Measurements from ENCODE around the gene GOLGA1. TPM values are rescaled to one million over a fixed set of nuclear protein-coding genes. Genes with fewer than 3 reads are reported as not detected.

Gene GOLGA1
- total and polyA plus RNA-seq, 9 of the 15 experiments (the other 6 are each of a cell fraction or from before 2014, with no cell fraction given) = 2.9 to 15.9 (median 8.5) TPM

DNA sequence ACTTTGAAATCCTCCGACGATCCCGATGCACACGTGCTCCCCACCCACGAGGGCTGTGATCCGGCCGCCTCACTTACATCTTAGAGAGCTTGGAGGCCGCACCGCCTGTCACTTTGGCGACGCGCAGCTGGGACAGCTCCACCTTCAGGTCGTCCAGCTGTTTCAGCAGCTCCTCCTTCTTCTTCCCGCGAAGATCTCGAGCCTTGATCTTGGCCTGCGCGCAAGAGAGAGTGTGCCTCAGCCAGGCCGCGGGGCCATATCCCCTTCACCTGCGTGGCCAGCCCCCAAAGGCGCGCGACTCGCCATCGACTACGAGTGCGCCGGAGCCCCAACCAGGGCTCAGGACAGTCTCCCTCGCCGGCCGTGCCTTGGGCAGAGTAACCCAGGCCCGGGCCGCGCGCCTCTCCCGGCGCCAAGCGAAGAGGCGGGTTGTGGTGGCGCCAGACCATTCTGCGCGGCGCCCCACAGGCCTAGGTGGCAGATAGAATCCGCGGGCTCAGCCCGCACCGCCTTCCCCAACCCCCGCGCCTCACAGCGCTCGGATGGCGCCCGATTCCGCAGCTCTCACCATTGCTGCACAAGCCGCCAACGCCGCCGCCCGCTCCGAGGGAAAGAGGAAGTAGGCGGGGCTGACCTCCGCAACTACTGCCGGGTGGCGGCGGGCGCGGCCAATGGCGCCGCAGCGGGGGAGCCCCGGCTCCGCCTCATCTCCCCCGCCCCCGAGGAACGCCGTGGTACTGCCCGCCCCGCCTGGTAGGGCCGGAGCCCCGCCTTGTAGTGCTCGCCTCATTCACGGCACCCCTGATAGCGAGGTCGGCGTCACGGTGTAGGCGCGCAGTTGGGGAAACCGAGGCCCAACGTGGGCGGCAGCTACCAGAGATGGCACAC, 79.3 kb downstream of the GOLGA1 start, which contains the start of the genes ARPC5L and RPL35 (continued):
- no peak for TF ChIP-seq BRF2 (IDR thresholded peaks at IDR 0.05; ENCODE audit: borderline replicate concordance, insufficient read depth, insufficient read length)
- TF ChIP-seq, protein P1, sequence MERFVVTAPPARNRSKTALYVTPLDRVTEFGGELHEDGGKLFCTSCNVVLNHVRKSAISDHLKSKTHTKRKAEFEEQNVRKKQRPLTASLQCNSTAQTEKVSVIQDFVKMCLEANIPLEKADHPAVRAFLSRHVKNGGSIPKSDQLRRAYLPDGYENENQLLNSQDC (CRISPR knock-in tag; IDR thresholded peaks at IDR 0.05) = peak; percentile 77; the same call in 1 of the 2 replicates
- no peak for TF ChIP-seq CBX8 (IDR thresholded peaks at IDR 0.05; ENCODE audit: borderline replicate concordance, extremely low read depth, low read depth, low read length, poor library complexity, severe bottlenecking)
- TF ChIP-seq CREB5 (CRISPR knock-in tag; IDR thresholded peaks at IDR 0.05) = no peak
- no peak for TF ChIP-seq UBTF (IDR thresholded peaks at IDR 0.05; ENCODE audit: borderline replicate concordance in 1 of 2, low read depth in 2 of 2, low read length in 2 of 2)
- TF ChIP-seq ZNF24 (IDR thresholded peaks at IDR 0.05) = peak; percentile 97
- no peak; a peak in 1 of 4 replicates for TF ChIP-seq SRF (CRISPR knock-in tag; IDR thresholded peaks at IDR 0.05)
- TF ChIP-seq FOXA1 (IDR thresholded peaks at IDR 0.05; ENCODE audit: borderline replicate concordance) = no peak
- peak; percentile 85 for TF ChIP-seq SPI1 (IDR thresholded peaks at IDR 0.05; ENCODE audit: borderline replicate concordance, low read depth, low read length)
- no peak for TF ChIP-seq RUNX1 (IDR thresholded peaks at IDR 0.05; ENCODE audit: low read depth)
- no peak for TF ChIP-seq ZNF764 (CRISPR knock-in tag; IDR thresholded peaks at IDR 0.05; ENCODE audit: low read depth)
- TF ChIP-seq NFRKB (IDR thresholded peaks at IDR 0.05; ENCODE audit: low read depth) = peak; percentile 72
- TF ChIP-seq PPARD (CRISPR knock-in tag; IDR thresholded peaks at IDR 0.05) = no peak
- 0 out of 2 replicates have a peak, but pooled peaks have one; percentile 82 for TF ChIP-seq ZNF830 (CRISPR knock-in tag; IDR thresholded peaks at IDR 0.05)
- no peak; a peak in 1 of 4 replicates for TF ChIP-seq ETV6 (IDR thresholded peaks at IDR 0.05; ENCODE audit: borderline replicate concordance in 1 of 2, low read depth in 2 of 2, low read length in 1 of 2)
- TF ChIP-seq ETV6 (CRISPR knock-in tag; IDR thresholded peaks at IDR 0.05; ENCODE audit: borderline replicate concordance) = peak; percentile 27; the same call in 1 of the 2 replicates
- peak; percentile 94 for TF ChIP-seq GTF2E2 (tag; IDR thresholded peaks at IDR 0.05)
- no peak for TF ChIP-seq NR4A1 (CRISPR knock-in tag; IDR thresholded peaks at IDR 0.05)
- TF ChIP-seq NR4A1 (tag; IDR thresholded peaks at IDR 0.05) = peak; percentile 75; the same call in 1 of the 2 replicates
- TF ChIP-seq LCOR (CRISPR knock-in tag; IDR thresholded peaks at IDR 0.05) = peak; percentile 54; the same call in 1 of the 2 replicates
- TF ChIP-seq E2F3 (CRISPR knock-in tag; IDR thresholded peaks at IDR 0.05) = peak; percentile 46; the same call in 1 of the 2 replicates
- peak; percentile 83 for TF ChIP-seq FUS (optimal IDR thresholded peaks at IDR 0.05; ENCODE audit: low read depth, low read length)
